Measurements from ENCODE around the gene PLXNA4. TPM values are rescaled to one million over a fixed set of nuclear protein-coding genes. Genes with fewer than 3 reads are reported as not detected.

Gene PLXNA4
- total RNA-seq, 1 experiment from 2014 or later = 0.81 TPM

- TF ChIP-seq MLX (CRISPR knock-in tag; IDR thresholded peaks at IDR 0.05) (no peak), USF2 (CRISPR knock-in tag; IDR thresholded peaks at IDR 0.05) (no peak)
Measured at GRCh38 chr7:132134814-132135445, 441.3 kb downstream of the PLXNA4 start (continued).

GRCh38 chr7:132133501-132133900 is 442.8 kb downstream of the PLXNA4 start:
- ChIA-PET POLR2A (no interaction called here), CTCF (no interaction called here)
- DNase-seq (ENCODE audit: low spot score) (no peak), ATAC-seq (no peak)
- Mint-ChIP-seq H3K27ac (no peak overlapping the region), H3K9me3 (peaks cover 7% of the 10 kb centered on the region; the same call in 1 of the 2 replicates), H3K4me1 (peaks cover 17% of the 10 kb centered on the region), H3K27me3 (ENCODE audit: low read depth) (no peaks in the 10 kb centered on the region; the same call in 1 of the 2 replicates), H3K4me3 (no peak overlapping the region), H3K36me3 (0 out of 2 replicates have a peak, but pooled peaks cover under 1% of the 10 kb centered on the region)
- TF ChIP-seq ZBTB21 (CRISPR knock-in tag; IDR thresholded peaks at IDR 0.05; ENCODE audit: borderline replicate concordance) (no peak), MXD4 (CRISPR knock-in tag; IDR thresholded peaks at IDR 0.05; ENCODE audit: borderline replicate concordance) (no peak), SMAD4 (CRISPR knock-in tag; IDR thresholded peaks at IDR 0.05) (no peak), CREM (CRISPR knock-in tag; IDR thresholded peaks at IDR 0.05) (no peak), USF1 (CRISPR knock-in tag; IDR thresholded peaks at IDR 0.05) (no peak)

- POLR2A ChIA-PET = no interaction called here
- H3K9me3 Mint-ChIP-seq = peaks cover 20% of the 10 kb centered on the region
- peaks cover 10% of the 10 kb centered on the region for H3K36me3 Mint-ChIP-seq
- H3K27ac Mint-ChIP-seq = no peak overlapping the region
- peaks cover 17% of the 10 kb centered on the region for H3K4me1 Mint-ChIP-seq
- ATAC-seq = no peak
- CTCF ChIA-PET = no interaction called here
- peaks cover 3% of the 10 kb centered on the region for H3K27me3 Mint-ChIP-seq (ENCODE audit: low read depth)
- no peak for TF ChIP-seq ZNF121 (CRISPR knock-in tag; IDR thresholded peaks at IDR 0.05)
- TF ChIP-seq ZNF396 (CRISPR knock-in tag; IDR thresholded peaks at IDR 0.05; ENCODE audit: borderline replicate concordance) = no peak
- TF ChIP-seq GTF2I (CRISPR knock-in tag; conservative IDR thresholded peaks at IDR 0.05) = no peak
- no peak for TF ChIP-seq TEAD1 (CRISPR knock-in tag; IDR thresholded peaks at IDR 0.05)
- TF ChIP-seq GRHL2 (CRISPR knock-in tag; IDR thresholded peaks at IDR 0.05; ENCODE audit: insufficient replicate concordance, severe bottlenecking) = no peak
- TF ChIP-seq NR1H2 (CRISPR knock-in tag; IDR thresholded peaks at IDR 0.05) = no peak
- no peak for TF ChIP-seq TCF7 (CRISPR knock-in tag; IDR thresholded peaks at IDR 0.05; ENCODE audit: low read depth)
- TF ChIP-seq ZNF671 (CRISPR knock-in tag; IDR thresholded peaks at IDR 0.05) = no peak
- TF ChIP-seq ZMAT4 (CRISPR knock-in tag; IDR thresholded peaks at IDR 0.05) = no peak
- no peak for TF ChIP-seq NFE2L1 (CRISPR knock-in tag; IDR thresholded peaks at IDR 0.05)
- no peak for TF ChIP-seq ATF2 (CRISPR knock-in tag; IDR thresholded peaks at IDR 0.05; ENCODE audit: borderline replicate concordance, low read depth)
- no peak for DNase-seq (ENCODE audit: low spot score)
- H3K4me3 Mint-ChIP-seq = no peak overlapping the region
Measured at GRCh38 chr7:132131196-132131595, 445.1 kb downstream of the PLXNA4 start.

Measured in WTC11 (cell line).